Endothelial cell of umbilical vein (primary cell): Measurements from ENCODE around the gene CARNS1. TPM values are rescaled to one million over a fixed set of nuclear protein-coding genes. Genes with fewer than 3 reads are reported as not detected.

Experiments used
- BruUV-seq: library from RNA; stranded (reverse); fragments of 400-500 nt; replicated peaks from 2 replicates; lab custom pipeline; 2021; lab: Mats Ljungman, UMichigan
- CTCF ChIA-PET: fragments of 300-600, 350-600 bp; sonication (Branson Sonifier 250); formaldehyde crosslinking; loops from one replicate; lab custom pipeline; 2021; ENCODE audit warnings: antibody characterized with exemption, inconsistent platforms; lab: Charles Lee
- POLR2A ChIA-PET: fragments of 300-600, 350-600 bp; sonication (Branson Sonifier 250); formaldehyde crosslinking; loops from one replicate; lab custom pipeline; 2021; ENCODE audit warnings: antibody characterized with exemption, inconsistent platforms; lab: Charles Lee
- DNase-seq: peaks from one replicate; pipeline ENCODE4 v3.0.0-alpha.2; 2011; ENCODE audit warnings: low read depth, low spot score
- FAIRE-seq: peaks from 2 replicates; lab custom pipeline; 2011; peaks lifted over from hg19 to GRCh38; lab: Jason Lieb, UNC
- H2AFZ ChIP-seq: 2 replicates; pipeline ENCODE4 v1.6.0; 2012; ENCODE audit warnings: low read depth, low read length, control low read depth, inconsistent platforms
- H3K27ac ChIP-seq: 2 replicates; pipeline ENCODE4 v1.5.1; 2011; ENCODE audit warnings: low read depth, mild to moderate bottlenecking, control low read depth, low read length, moderate library complexity; ENCODE audit not compliant: insufficient read depth
- H3K27me3 ChIP-seq, 2 experiments: 2 replicates each; pipeline versions ENCODE4 v1.6.0 to v1.6.1; 2011; ENCODE audit warnings: low read length in 2 of 2, mixed read lengths in 1 of 2; ENCODE audit not compliant: control insufficient read depth in 2 of 2, insufficient read depth in 2 of 2
- H3K36me3 ChIP-seq, 2 experiments: 2 replicates in 1 of 2; 3 replicates in 1 of 2; pipeline ENCODE4 v1.5.1; 2011; ENCODE audit warnings: low read length in 2 of 2, mild to moderate bottlenecking in 1 of 2, moderate library complexity in 1 of 2; ENCODE audit not compliant: control insufficient read depth in 2 of 2, insufficient read depth in 2 of 2; ENCODE audit errors: extremely low read depth in 1 of 2
- H3K4me1 ChIP-seq: 3 replicates; pipeline ENCODE4 v1.5.1; 2011; ENCODE audit warnings: mild to moderate bottlenecking, low read length; ENCODE audit not compliant: control insufficient read depth, insufficient read depth; ENCODE audit errors: extremely low read depth
- H3K4me2 ChIP-seq: 2 replicates; pipeline ENCODE4 v1.6.1; 2011; ENCODE audit warnings: low read length, control low read depth, mixed read lengths; ENCODE audit not compliant: insufficient read depth
- H3K4me3 ChIP-seq, 3 experiments: fragments of 200-600 bp in 1 of 3; sonication (generic), shearing (Covaris generic) in 1 of 3; replicated peaks in 1 of 3; 2 replicates each; pipeline ENCODE4 v1.5.1; 2011 to 2016; ENCODE audit warnings: control low read depth in 3 of 3, low read length in 3 of 3, mild to moderate bottlenecking in 2 of 3, inconsistent platforms in 1 of 3, low read depth in 1 of 3, moderate library complexity in 1 of 3; ENCODE audit not compliant: insufficient read depth in 1 of 3
- H3K79me2 ChIP-seq: 2 replicates; pipeline ENCODE4 v1.6.0; 2012; ENCODE audit warnings: low read length, inconsistent platforms; ENCODE audit not compliant: control insufficient read depth, insufficient read depth
- H3K9ac ChIP-seq: replicated peaks from 2 replicates; pipeline ENCODE3; 2011; ENCODE audit warnings: low read length, control low read depth; ENCODE audit not compliant: insufficient read depth; ENCODE audit errors: extremely low read depth
- H3K9me1 ChIP-seq: replicated peaks from 3 replicates; pipeline ENCODE4 v1.6.0; 2011; ENCODE audit warnings: mild to moderate bottlenecking, low read length; ENCODE audit not compliant: control insufficient read depth, insufficient read depth; ENCODE audit errors: extremely low read depth
- H3K9me3 ChIP-seq: replicated peaks from 2 replicates; pipeline ENCODE4 v1.5.1; 2012; ENCODE audit warnings: low read length, inconsistent platforms; ENCODE audit not compliant: control insufficient read depth, insufficient read depth
- H4K20me1 ChIP-seq: replicated peaks from 2 replicates; pipeline ENCODE3; 2011; ENCODE audit warnings: mild to moderate bottlenecking, low read length; ENCODE audit not compliant: control insufficient read depth, insufficient read depth; ENCODE audit errors: extremely low read depth
- EZH2 ChIP-seq: IDR thresholded peaks from 2 replicates; pipeline ENCODE4 v1.6.1; 2012; ENCODE audit warnings: borderline replicate concordance, low read depth, mild to moderate bottlenecking, moderate library complexity, low read length, inconsistent platforms; ENCODE audit not compliant: severe bottlenecking
- FOS ChIP-seq: IDR thresholded peaks from 2 replicates; pipeline ENCODE4 v1.6.1; 2011; ENCODE audit warnings: mild to moderate bottlenecking, low read length, moderate library complexity, borderline replicate concordance; ENCODE audit not compliant: insufficient read depth
- GATA2 ChIP-seq: IDR thresholded peaks from 2 replicates; pipeline ENCODE4 v1.7.0; 2011; ENCODE audit warnings: low read depth, mild to moderate bottlenecking, moderate library complexity, mixed read lengths, low read length; ENCODE audit not compliant: insufficient read length, insufficient read depth
- JUN ChIP-seq: IDR thresholded peaks from 2 replicates; pipeline ENCODE4 v1.6.1; 2011; ENCODE audit warnings: borderline replicate concordance, low read depth; ENCODE audit not compliant: insufficient read length, insufficient read depth
- MAX ChIP-seq: IDR thresholded peaks from 2 replicates; pipeline ENCODE4 v1.6.1; 2011; ENCODE audit not compliant: insufficient read depth, insufficient read length
- MYC ChIP-seq: IDR thresholded peaks from one replicate; pipeline ENCODE4 v1.6.1; 2011; ENCODE audit warnings: mild to moderate bottlenecking, low read depth, low read length
- POLR2A ChIP-seq: IDR thresholded peaks from 2 replicates; pipeline ENCODE4 v1.6.1; 2012; ENCODE audit warnings: low read depth, mild to moderate bottlenecking, control low read depth, low read length
- POLR2AphosphoS5 ChIP-seq: IDR thresholded peaks from 2 replicates; pipeline ENCODE4 v1.6.1; 2012; ENCODE audit warnings: low read depth, mild to moderate bottlenecking, control low read depth, low read length, moderate library complexity; ENCODE audit not compliant: insufficient read depth
- dilution Hi-C: fragments of 300-500 bp; cut with MboI; formaldehyde crosslinking; loops from one replicate; pipeline ENCODE4 v1.15.0; 2019; ENCODE audit warnings: low sequenced_read_pairs; ENCODE audit not compliant: extremely low pct_ligation_motif_present
- intact Hi-C: fragments of 100-400 bp; cut with micrococcal nuclease; formaldehyde crosslinking; loops from one replicate; pipeline ENCODE4 v1.10.0; 2022
- polyA plus RNA-seq, 4 experiments: library from polyadenylated mRNA; depleted of rRNA in 3 of 4; stranded (reverse) in 3 of 4; unstranded in 1 of 4; fragments of >200 nt; gene quantifications; 2 replicates each; pipeline versions ENCODE4 v1.2.1 to v1.2.3, GENCODE V29; 2011 to 2012; ENCODE audit warnings: missing spikeins in 1 of 4
- total RNA-seq: library from RNA; stranded (reverse); gene quantifications from 2 replicates; pipeline ENCODE4 v1.2.3, GENCODE V29; 2021
- TF ChIP-seq, protein P1 (sequence below), 2 donors: IDR thresholded peaks; 1 replicate in 1 of 2; 2 replicates in 1 of 2; pipeline ENCODE4 v1.5.1; 2011; ENCODE audit warnings: low read length in 2 of 2, mild to moderate bottlenecking in 2 of 2, moderate library complexity in 2 of 2, control low read depth in 1 of 2, inconsistent platforms in 1 of 2, low read depth in 1 of 2; ENCODE audit not compliant: insufficient read depth in 1 of 2; ENCODE audit errors: extremely low read depth in 1 of 2

The CARNS1 gene
- total and polyA plus RNA-seq, 2 donors (not counting 3 experiments of a cell fraction or from before 2014, with no cell fraction given) = 0.14 to 0.35 TPM

DNA sequence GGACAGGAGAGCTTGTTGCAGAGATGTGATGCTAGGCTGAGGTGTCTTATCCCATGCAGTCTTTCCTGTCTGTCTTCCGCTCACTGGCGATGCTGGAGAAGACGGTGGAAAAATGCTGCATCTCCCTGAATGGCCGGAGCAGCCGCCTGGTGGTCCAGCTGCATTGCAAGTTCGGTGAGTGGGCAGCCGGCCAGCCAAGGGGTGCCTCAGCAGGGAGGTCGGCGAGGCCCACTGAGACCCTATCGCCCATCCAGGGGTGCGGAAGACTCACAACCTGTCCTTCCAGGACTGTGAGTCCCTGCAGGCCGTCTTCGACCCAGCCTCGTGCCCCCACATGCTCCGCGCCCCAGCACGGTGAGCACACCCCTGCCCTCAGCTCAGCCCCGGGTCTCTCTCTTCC, 22.0 kb upstream of the CARNS1 start:
- Histone ChIP-seq H3K36me3 (peaks cover 5 to 15% of the 10 kb centered on the region in 2 experiments), H3K9me3 (no peaks in the 10 kb centered on the region), H4K20me1 (no peaks in the 10 kb centered on the region), H3K9me1 (no peaks in the 10 kb centered on the region), H3K9ac (no peak overlapping the region), H2AFZ (no peak overlapping the region), H3K27ac (no peak overlapping the region), H3K4me2 (no peak overlapping the region), H3K79me2 (peaks cover 4% of the 10 kb centered on the region), H3K4me1 (peaks cover 15% of the 10 kb centered on the region), H3K4me3 (no peak overlapping the region), H3K27me3 (no peaks in the 10 kb centered on the region)
- ChIA-PET POLR2A (no interaction called here), CTCF (interaction anchor here (1.5 to 4.8 kb wide), 2 partner anchors 11 to 12 kb away, joined by 6 to 32 read pairs; no protein-coding TSS in a partner anchor)
- FAIRE-seq (no peak), DNase-seq (no peak)
- intact Hi-C loops = no loop called here
- dilution Hi-C loops = no loop called here
- TF ChIP-seq, protein P1, sequence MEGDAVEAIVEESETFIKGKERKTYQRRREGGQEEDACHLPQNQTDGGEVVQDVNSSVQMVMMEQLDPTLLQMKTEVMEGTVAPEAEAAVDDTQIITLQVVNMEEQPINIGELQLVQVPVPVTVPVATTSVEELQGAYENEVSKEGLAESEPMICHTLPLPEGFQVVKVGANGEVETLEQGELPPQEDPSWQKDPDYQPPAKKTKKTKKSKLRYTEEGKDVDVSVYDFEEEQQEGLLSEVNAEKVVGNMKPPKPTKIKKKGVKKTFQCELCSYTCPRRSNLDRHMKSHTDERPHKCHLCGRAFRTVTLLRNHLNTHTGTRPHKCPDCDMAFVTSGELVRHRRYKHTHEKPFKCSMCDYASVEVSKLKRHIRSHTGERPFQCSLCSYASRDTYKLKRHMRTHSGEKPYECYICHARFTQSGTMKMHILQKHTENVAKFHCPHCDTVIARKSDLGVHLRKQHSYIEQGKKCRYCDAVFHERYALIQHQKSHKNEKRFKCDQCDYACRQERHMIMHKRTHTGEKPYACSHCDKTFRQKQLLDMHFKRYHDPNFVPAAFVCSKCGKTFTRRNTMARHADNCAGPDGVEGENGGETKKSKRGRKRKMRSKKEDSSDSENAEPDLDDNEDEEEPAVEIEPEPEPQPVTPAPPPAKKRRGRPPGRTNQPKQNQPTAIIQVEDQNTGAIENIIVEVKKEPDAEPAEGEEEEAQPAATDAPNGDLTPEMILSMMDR (IDR thresholded peaks at IDR 0.05; ENCODE audit: extremely low read depth in 1 of 2, insufficient read depth in 1 of 2, low read depth in 1 of 2, low read length in 2 of 2) = no peak
- no TSS peak for BruUV-seq

- Histone ChIP-seq H3K9ac (no peak overlapping the region), H3K4me1 (peaks cover 15% of the 10 kb centered on the region), H3K79me2 (peaks cover 4% of the 10 kb centered on the region), H4K20me1 (no peaks in the 10 kb centered on the region), H3K27me3 (no peaks in the 10 kb centered on the region), H3K9me1 (no peaks in the 10 kb centered on the region), H3K4me2 (no peak overlapping the region), H3K36me3 (peaks cover 6 to 21% of the 10 kb centered on the region in 2 experiments), H2AFZ (no peak overlapping the region), H3K27ac (no peak overlapping the region), H3K9me3 (no peaks in the 10 kb centered on the region), H3K4me3 (no peak overlapping the region)
- POLR2A ChIA-PET = no interaction called here
- dilution Hi-C loops (no loop called here), intact Hi-C loops (no loop called here)
- CTCF ChIA-PET = interaction anchor here (1.5 kb wide), 1 partner anchor 12 kb away, joined by 6 read pairs; no protein-coding TSS in a partner anchor
- BruUV-seq = no TSS peak
- TF ChIP-seq, protein P1 (IDR thresholded peaks at IDR 0.05; ENCODE audit: extremely low read depth in 1 of 2, insufficient read depth in 1 of 2, low read depth in 1 of 2, low read length in 2 of 2) = no peak
- no peak for TF ChIP-seq POLR2A
- no peak for TF ChIP-seq EZH2
- no peak for TF ChIP-seq GATA2
- no peak for TF ChIP-seq MYC
- TF ChIP-seq MAX = no peak
- TF ChIP-seq JUN = no peak
- no peak for TF ChIP-seq POLR2AphosphoS5
- TF ChIP-seq FOS = no peak
- no peak for FAIRE-seq
- no peak for DNase-seq
Measured at GRCh38 chr11:67393990-67394389, 21.5 kb upstream of the CARNS1 start.
